Measurements from ENCODE around the gene PPP4R3C.
"Not testable (repeated sequence)": the region's sequence is repeated elsewhere in the genome, so short reads cannot be mapped to it uniquely, and the experiment has no call there.

The PPP4R3C gene

GRCh38 chrX:27463187-27463586, at the start of gene PPP4R3C:
PPP4R3C (minus strand) TSS chrX:27463341; CDS start chrX:27463296, 45 bp downstream.
- no peak for DNase-seq (ENCODE audit: low read depth in 1 of 2, low spot score in 1 of 2)

GRCh38 chrX:27491397-27491796, 28.3 kb upstream of the PPP4R3C start:
- DNase-seq (ENCODE audit: low read depth in 1 of 2, low spot score in 1 of 2), result no peak

GRCh38 chrX:27466051-27466450, 2.9 kb upstream of the PPP4R3C start:
- no peak for DNase-seq (ENCODE audit: low read depth in 1 of 2, low spot score in 1 of 2)

- no peak for DNase-seq (ENCODE audit: low read depth in 1 of 2, low spot score in 1 of 2)
These were observed 1.9 kb upstream of the PPP4R3C start for GRCh38 chrX:27465036-27465435.

- not testable (repeated sequence) for DNase-seq (ENCODE audit: low read depth in 1 of 2, low spot score in 1 of 2)
These were observed 4.0 kb downstream of the PPP4R3C start for GRCh38 chrX:27459129-27459528.

GRCh38 chrX:27458544-27458943, 4.6 kb downstream of the PPP4R3C start:
- not testable (repeated sequence) for DNase-seq (ENCODE audit: low read depth in 1 of 2, low spot score in 1 of 2)

GRCh38 chrX:27451324-27451723, 11.8 kb downstream of the PPP4R3C start:
- DNase-seq (ENCODE audit: low read depth in 1 of 2, low spot score in 1 of 2), result no peak

- no peak for DNase-seq (ENCODE audit: low read depth in 1 of 2, low spot score in 1 of 2)
These were observed 16.7 kb downstream of the PPP4R3C start for GRCh38 chrX:27446423-27446822.

- DNase-seq (ENCODE audit: low read depth in 1 of 2, low spot score in 1 of 2), result no peak
These were observed 17.7 kb downstream of the PPP4R3C start for GRCh38 chrX:27445438-27445837.

GRCh38 chrX:27444093-27444908, 18.8 kb downstream of the PPP4R3C start:
- DNase-seq (ENCODE audit: low read depth in 1 of 2, low spot score in 1 of 2), result no peak

- DNase-seq (ENCODE audit: low read depth in 1 of 2, low spot score in 1 of 2), result not testable (repeated sequence)
These were observed 20.7 kb downstream of the PPP4R3C start for GRCh38 chrX:27442392-27442791.

GRCh38 chrX:27439771-27440170, 23.4 kb downstream of the PPP4R3C start:
- DNase-seq (ENCODE audit: low read depth in 1 of 2, low spot score in 1 of 2), result no peak

GRCh38 chrX:27438937-27439336, 24.2 kb downstream of the PPP4R3C start:
- no peak for DNase-seq (ENCODE audit: low read depth in 1 of 2, low spot score in 1 of 2)

GRCh38 chrX:27435031-27435430, 28.1 kb downstream of the PPP4R3C start:
- DNase-seq (ENCODE audit: low read depth in 1 of 2, low spot score in 1 of 2), result no peak

Data from stimulated activated CD4-positive, alpha-beta T cell treated with anti-CD3 and anti-CD28 coated beads, Interleukin-15, amount 100 ng/mL, for 1 hour (primary cell).